PC-3 (cell line): Measurements from ENCODE around the gene BTBD7. TPM values are rescaled to one million over a fixed set of nuclear protein-coding genes. Genes with fewer than 3 reads are reported as not detected.

Experiments
- ATAC-seq: fragments of 200-7000 bp; cut with Tn5 transposase; 2 replicates; pipeline ENCODE4 v1.9.1; 2020; ENCODE audit warnings: mild to moderate bottlenecking, moderate library complexity
- BruUV-seq: library from RNA; stranded (reverse); fragments of 400-500 nt; replicated peaks from 2 replicates; lab custom pipeline; 2021; lab: Mats Ljungman, UMichigan
- CTCF ChIA-PET: fragments of 300-600 bp; sonication (Branson Sonifier 250); formaldehyde crosslinking; loops from one replicate; lab custom pipeline; 2022; ENCODE audit warnings: antibody characterized with exemption; lab: Charles Lee
- POLR2A ChIA-PET: fragments of 300-600 bp; sonication (Branson Sonifier 250); formaldehyde crosslinking; loops from one replicate; lab custom pipeline; 2022; ENCODE audit warnings: antibody characterized with exemption; ENCODE audit not compliant: unreplicated experiment; lab: Charles Lee
- DNase-seq: peaks from one replicate; pipeline ENCODE4 v3.0.0-alpha.2; 2015
- H2AFZ ChIP-seq: fragments of 300-600 bp; sonication (generic); 2 replicates; pipeline ENCODE4 v1.6.0; 2016; ENCODE audit warnings: antibody characterized with exemption, low read length
- H3F3A ChIP-seq: fragments of 300-600 bp; sonication (generic); one replicate; pipeline ENCODE4 v1.6.0; 2017; ENCODE audit warnings: antibody characterized with exemption, low read length, control low read depth, mild to moderate bottlenecking; ENCODE audit not compliant: unreplicated experiment
- H3K27ac ChIP-seq: fragments of 300-600 bp; sonication (generic); 2 replicates; pipeline ENCODE4 v1.5.1; 2016; ENCODE audit warnings: mild to moderate bottlenecking, low read length
- H3K27me3 ChIP-seq: fragments of 300-600 bp; sonication (generic); 2 replicates; pipeline ENCODE4 v1.6.1; 2016; ENCODE audit warnings: low read length, mixed read lengths
- H3K36me3 ChIP-seq: fragments of 300-600 bp; sonication (generic); 2 replicates; pipeline ENCODE4 v1.6.1; 2016; ENCODE audit warnings: low read depth, mixed run types, low read length, mixed read lengths
- H3K4me1 ChIP-seq: fragments of 300-600 bp; sonication (generic); 2 replicates; pipeline ENCODE4 v1.5.1; 2016; ENCODE audit warnings: low read length; ENCODE audit not compliant: insufficient read depth
- H3K4me2 ChIP-seq: fragments of 300-600 bp; sonication (generic); 2 replicates; pipeline ENCODE4 v1.6.0; 2016; ENCODE audit warnings: low read length
- H3K4me3 ChIP-seq: fragments of 300-600 bp; sonication (generic); 2 replicates; pipeline ENCODE4 v1.5.1; 2016; ENCODE audit warnings: mild to moderate bottlenecking, low read length, mixed read lengths
- H3K79me2 ChIP-seq: fragments of 300-600 bp; sonication (generic); 2 replicates; pipeline ENCODE4 v1.6.1; 2017; ENCODE audit warnings: low read length, mixed read lengths
- H3K9ac ChIP-seq: fragments of 300-600 bp; sonication (generic); 2 replicates; pipeline ENCODE4 v1.6.0; 2016; ENCODE audit warnings: mild to moderate bottlenecking, low read length
- H3K9me2 ChIP-seq: fragments of 300-600 bp; sonication (generic); replicated peaks from 2 replicates; pipeline ENCODE4 v1.6.1; 2016; ENCODE audit warnings: mixed run types, low read length, mixed read lengths
- H3K9me3 ChIP-seq: fragments of 300-600 bp; sonication (generic); 2 replicates; pipeline ENCODE4 v1.6.1; 2016; ENCODE audit warnings: low read length, mixed read lengths
- H4K20me1 ChIP-seq: fragments of 300-600 bp; sonication (generic); 2 replicates; pipeline ENCODE4 v1.6.1; 2016; ENCODE audit warnings: low read length, mixed read lengths
- EZH2 ChIP-seq: fragments of 300-600 bp; sonication (generic); IDR thresholded peaks from one replicate; pipeline ENCODE4 v1.6.1; 2017; ENCODE audit warnings: antibody characterized with exemption, mild to moderate bottlenecking, low read length; ENCODE audit not compliant: unreplicated experiment
- EZH2phosphoT487 ChIP-seq: fragments of 300-600 bp; sonication (generic); IDR thresholded peaks from 2 replicates; pipeline ENCODE4 v1.6.1; 2018; ENCODE audit warnings: mild to moderate bottlenecking, antibody characterized with exemption, low read length, borderline replicate concordance
- intact Hi-C: fragments of 100-400 bp; cut with micrococcal nuclease; formaldehyde crosslinking; loops from 2 replicates; pipeline ENCODE4 v1.9.0; 2023
- total RNA-seq: library from RNA; depleted of rRNA; stranded (reverse); fragments of >200 nt; gene quantifications from 2 replicates; pipeline ENCODE4 v1.2.3, GENCODE V29; 2014
- TF ChIP-seq, protein P1 (sequence below): fragments of 300-600 bp; sonication (generic); conservative IDR thresholded peaks from 2 replicates; pipeline ENCODE4 v1.5.1; 2017; ENCODE audit warnings: antibody characterized with exemption, low read depth, mild to moderate bottlenecking, low read length

Gene BTBD7
- total RNA-seq, 1 experiment from 2014 or later = 23.2 TPM

DNA sequence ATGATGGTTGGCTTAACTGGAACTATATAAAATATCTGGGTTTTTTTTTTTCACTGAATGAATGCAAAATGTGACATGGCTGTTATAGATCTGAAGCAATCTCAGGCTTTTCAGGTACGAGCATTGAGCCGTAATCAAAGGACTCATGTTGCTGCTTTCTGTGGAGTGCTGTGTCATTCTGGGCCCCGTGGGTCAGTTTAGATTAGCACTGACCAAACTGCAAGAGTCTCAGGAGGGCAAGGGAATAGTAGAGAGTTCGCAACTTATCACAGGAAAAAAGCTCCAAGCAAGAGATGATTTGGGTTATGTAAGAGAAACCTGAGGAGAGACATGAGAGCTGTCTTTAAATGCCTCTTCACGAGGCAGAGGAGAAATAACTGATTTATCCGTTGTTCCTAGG lies 66.7 kb downstream of the BTBD7 start:
- H3K4me3 ChIP-seq = no peak overlapping the region
- peaks cover 33% of the 10 kb centered on the region for H3K4me1 ChIP-seq
- H3K9me2 ChIP-seq = no peaks in the 10 kb centered on the region
- peaks cover 11% of the 10 kb centered on the region for H3F3A ChIP-seq
- CTCF ChIA-PET = no interaction called here
- no peak overlapping the region for H2AFZ ChIP-seq
- TF ChIP-seq EZH2phosphoT487 (no peak), EZH2 (no peak)
- TF ChIP-seq, protein P1, sequence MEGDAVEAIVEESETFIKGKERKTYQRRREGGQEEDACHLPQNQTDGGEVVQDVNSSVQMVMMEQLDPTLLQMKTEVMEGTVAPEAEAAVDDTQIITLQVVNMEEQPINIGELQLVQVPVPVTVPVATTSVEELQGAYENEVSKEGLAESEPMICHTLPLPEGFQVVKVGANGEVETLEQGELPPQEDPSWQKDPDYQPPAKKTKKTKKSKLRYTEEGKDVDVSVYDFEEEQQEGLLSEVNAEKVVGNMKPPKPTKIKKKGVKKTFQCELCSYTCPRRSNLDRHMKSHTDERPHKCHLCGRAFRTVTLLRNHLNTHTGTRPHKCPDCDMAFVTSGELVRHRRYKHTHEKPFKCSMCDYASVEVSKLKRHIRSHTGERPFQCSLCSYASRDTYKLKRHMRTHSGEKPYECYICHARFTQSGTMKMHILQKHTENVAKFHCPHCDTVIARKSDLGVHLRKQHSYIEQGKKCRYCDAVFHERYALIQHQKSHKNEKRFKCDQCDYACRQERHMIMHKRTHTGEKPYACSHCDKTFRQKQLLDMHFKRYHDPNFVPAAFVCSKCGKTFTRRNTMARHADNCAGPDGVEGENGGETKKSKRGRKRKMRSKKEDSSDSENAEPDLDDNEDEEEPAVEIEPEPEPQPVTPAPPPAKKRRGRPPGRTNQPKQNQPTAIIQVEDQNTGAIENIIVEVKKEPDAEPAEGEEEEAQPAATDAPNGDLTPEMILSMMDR = no peak
- H4K20me1 ChIP-seq = no peaks in the 10 kb centered on the region
- intact Hi-C loops = no loop called here
- H3K27me3 ChIP-seq = no peaks in the 10 kb centered on the region
- H3K79me2 ChIP-seq = peaks cover 66% of the 10 kb centered on the region
- no peak overlapping the region for H3K4me2 ChIP-seq
- H3K9me3 ChIP-seq = no peaks in the 10 kb centered on the region
- BruUV-seq = no TSS peak
- DNase-seq = no peak
- no peak for ATAC-seq
- POLR2A ChIA-PET = no interaction called here
- peaks cover 17% of the 10 kb centered on the region for H3K36me3 ChIP-seq
- H3K27ac ChIP-seq = no peak overlapping the region
- H3K9ac ChIP-seq = no peak overlapping the region

DNA sequence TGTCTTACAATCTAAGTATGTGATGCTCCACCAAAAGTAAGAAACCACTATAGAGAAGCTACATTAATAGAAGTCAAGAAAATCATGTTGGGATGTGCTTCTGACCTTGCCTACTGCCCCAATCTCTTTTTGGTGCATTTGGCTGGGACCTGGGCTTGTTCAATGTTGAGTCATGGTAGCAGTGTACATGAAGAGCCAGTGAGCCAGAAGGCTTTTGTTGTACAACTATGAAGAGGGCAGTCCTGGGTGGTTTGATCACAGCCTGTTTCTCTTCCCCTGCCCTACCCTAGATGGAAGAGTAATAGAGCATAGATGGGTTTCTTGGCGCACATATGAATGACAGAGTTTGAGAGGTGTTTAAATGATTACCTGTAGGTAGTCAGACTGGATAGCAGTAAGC lies 69.4 kb downstream of the BTBD7 start:
- Histone ChIP-seq H3K79me2 (peaks cover 67% of the 10 kb centered on the region), H3K4me2 (no peak overlapping the region), H3K4me3 (no peak overlapping the region), H3K4me1 (peaks cover 35% of the 10 kb centered on the region), H3F3A (peaks cover 21% of the 10 kb centered on the region), H3K9ac (no peak overlapping the region), H3K36me3 (peaks cover 22% of the 10 kb centered on the region), H3K27ac (peak overlapping the region; percentile 38), H2AFZ (no peak overlapping the region), H4K20me1 (no peaks in the 10 kb centered on the region), H3K9me3 (no peaks in the 10 kb centered on the region), H3K27me3 (no peaks in the 10 kb centered on the region), H3K9me2 (no peaks in the 10 kb centered on the region)
- DNase-seq (peak; percentile 41), ATAC-seq (no peak)
- TF ChIP-seq, protein P1 = no peak
- TF ChIP-seq EZH2 (no peak), EZH2phosphoT487 (no peak)
- POLR2A ChIA-PET = no interaction called here
- intact Hi-C loops = no loop called here
- CTCF ChIA-PET = no interaction called here
- no TSS peak for BruUV-seq

DNA sequence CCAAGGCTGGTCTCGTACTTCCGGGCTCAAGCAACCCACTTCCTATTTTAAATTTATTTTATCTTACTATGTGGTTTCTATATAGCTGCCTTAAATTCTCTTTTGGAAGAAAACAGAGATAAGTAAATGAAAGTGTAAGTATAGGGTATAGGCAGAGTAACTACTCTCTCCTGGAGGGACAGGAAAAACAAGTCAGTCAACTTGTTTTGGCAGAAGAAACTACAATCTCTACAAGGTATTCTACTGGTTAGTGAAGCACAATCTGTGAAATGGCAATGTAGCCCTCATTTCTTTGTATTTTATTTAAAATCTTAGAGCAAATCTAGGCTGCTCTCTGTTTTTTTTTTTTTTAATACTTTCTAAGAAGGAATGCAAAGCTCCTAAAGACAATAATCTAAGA lies 70.4 kb downstream of the BTBD7 start:
- BruUV-seq = no TSS peak
- CTCF ChIA-PET = no interaction called here
- peaks cover 66% of the 10 kb centered on the region for H3K79me2 ChIP-seq

More for the DNA sequence above, 70.4 kb downstream of the BTBD7 start:
- TF ChIP-seq EZH2 (no peak), EZH2phosphoT487 (no peak)
- TF ChIP-seq, protein P1 = no peak
- Histone ChIP-seq H3K4me3 (no peak overlapping the region), H3K36me3 (peaks cover 25% of the 10 kb centered on the region), H3K4me2 (peak overlapping the region; percentile 21), H3K9me3 (no peaks in the 10 kb centered on the region), H3K9me2 (no peaks in the 10 kb centered on the region), H3K27me3 (no peaks in the 10 kb centered on the region), H3K9ac (no peak overlapping the region), H4K20me1 (no peaks in the 10 kb centered on the region), H3K27ac (peak overlapping the region; percentile 38), H2AFZ (no peak overlapping the region), H3F3A (peaks cover 21% of the 10 kb centered on the region), H3K4me1 (peaks cover 41% of the 10 kb centered on the region)
- DNase-seq (peak; percentile 88), ATAC-seq (no peak)
- intact Hi-C loops = no loop called here
- POLR2A ChIA-PET = no interaction called here
